ENCODE results near the gene PLPP2.
"Not testable (repeated sequence)": the region's sequence is repeated elsewhere in the genome, so short reads cannot be mapped to it uniquely, and the experiment has no call there.

PLPP2 gene

DNA sequence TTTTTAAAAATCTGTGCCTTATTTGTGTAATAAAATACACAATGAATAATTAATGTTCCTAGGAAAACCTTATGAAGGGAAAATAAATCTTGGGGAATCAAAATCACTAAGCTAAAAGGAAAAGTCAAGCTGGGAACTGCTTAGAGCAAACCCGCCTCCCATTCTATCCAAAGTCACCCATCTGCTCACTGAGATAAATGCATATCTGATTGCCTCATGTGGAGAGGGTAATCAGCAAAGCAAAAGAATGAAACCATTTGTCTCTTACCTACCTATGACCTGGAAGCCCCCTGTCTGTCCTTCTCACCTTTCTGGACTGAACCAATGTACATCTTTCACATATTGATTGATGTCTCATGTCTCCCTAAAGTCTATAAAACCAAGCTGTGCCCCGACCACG lies 34.4 kb downstream of the PLPP2 start:
- DNase-seq: not testable (repeated sequence)

DNA sequence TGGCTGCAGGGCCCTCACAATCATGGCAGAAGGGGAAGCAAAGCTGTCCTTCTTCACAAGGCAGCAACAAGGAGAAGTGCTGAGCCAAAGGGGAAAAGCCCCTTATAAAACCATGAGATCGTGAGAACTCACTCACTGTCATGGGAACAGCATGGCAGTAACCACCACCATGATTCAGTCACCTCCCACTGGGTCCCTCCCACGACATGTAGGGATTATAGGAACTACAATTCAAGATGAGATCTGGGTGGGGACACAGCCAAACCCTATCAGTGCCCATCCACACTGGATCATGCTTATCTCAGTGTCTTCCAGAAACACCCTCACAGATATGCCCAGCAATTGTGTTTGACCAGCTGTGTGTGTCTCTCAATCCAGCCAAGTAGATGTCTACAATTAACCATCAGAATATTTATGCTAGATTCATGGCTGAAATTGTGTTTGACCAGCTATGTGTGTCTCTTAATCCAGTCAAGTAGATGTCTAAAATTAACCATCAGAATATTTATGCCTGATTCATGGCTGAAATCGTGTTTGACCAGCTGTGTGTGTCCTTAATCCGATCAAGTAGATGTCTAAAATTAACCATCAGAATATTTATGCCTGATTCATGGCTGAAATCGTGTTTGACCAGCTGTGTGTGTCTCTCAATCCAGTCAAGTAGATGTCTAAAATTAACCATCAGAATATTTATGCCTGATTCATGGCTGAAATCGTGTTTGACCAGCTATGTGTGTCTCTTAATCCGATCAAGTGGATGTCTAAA lies 38.6 kb downstream of the PLPP2 start:
- DNase-seq: peak; percentile 47

DNA sequence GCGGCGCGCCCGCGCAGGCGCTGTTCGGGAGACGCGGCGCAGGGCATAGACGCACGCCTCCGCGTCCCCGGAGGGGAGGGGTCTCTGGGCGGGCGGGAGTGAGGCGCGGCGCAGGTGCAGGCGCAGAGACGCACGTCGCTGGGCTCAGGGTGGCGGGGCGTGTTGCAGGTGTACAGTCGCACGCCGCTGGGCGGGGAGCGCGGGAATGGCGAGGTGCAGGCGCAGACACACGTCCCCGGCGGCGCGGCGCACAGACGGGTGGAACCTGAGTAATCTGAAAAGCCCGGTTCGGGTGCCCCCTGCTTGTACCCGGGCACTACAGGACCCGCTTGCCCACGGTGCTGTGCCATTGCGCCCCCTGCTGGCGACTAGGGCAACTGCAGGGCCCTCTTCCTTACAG lies 44.7 kb downstream of the PLPP2 start:
- no peak for DNase-seq

DNA sequence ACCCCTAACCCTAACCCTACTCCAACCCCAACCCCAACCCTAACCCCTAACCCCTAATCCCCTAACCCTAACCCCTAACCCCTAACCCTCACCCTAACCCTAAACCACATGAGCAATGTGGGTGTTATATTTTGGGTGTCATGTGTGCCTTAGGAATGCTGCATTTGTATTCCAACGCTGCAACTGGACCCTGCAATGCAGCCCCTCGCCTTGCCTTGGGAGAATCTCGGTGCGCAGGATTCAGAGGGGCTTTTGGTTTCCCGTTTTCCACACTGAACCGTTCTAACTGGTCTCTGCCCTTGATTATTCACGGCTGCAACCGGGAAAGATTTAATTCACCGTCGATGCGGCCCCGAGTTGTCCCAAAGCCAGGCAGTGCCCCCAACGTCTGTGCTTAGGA lies 45.3 kb downstream of the PLPP2 start:
- DNase-seq: not testable (repeated sequence)

DNA sequence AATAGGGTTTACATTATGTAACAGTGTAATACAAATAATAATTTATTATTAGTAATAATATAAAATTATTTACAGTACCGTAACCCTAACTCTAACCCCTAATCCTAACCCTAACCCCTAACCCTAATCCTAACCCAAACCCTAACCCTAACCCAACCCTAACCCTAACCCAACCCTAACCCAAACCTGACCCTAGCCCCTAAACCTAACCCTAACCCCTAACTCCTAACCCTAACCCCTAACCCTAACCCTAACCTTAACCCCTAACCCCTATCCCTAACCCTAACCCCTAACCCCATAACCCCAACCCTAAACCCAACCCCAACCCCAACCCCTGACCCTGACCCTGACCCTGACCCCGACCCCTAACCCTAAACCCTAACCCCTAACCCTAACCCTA lies 45.7 kb downstream of the PLPP2 start:
- no peak for DNase-seq
